ENCODE data around the gene TMUB1. TPM values are rescaled to one million over a fixed set of nuclear protein-coding genes. Genes with fewer than 3 reads are reported as not detected.

TMUB1 gene
- total RNA-seq, 4 donors from 2014 or later, result 58.5 to 61.7 (median 60.4) TPM

- intact Hi-C loops (cut with DNase I; ENCODE audit: low total_unique reads), result loop anchor here (5.0 to 10.0 kb wide), 2 partner anchors 84 to 216 kb away; partner anchors contain the start of gene ABCB8
- TF ChIP-seq CTCF (IDR thresholded peaks at IDR 0.05) (peak in 1 of 3 donors; percentile 33), POLR2A (IDR thresholded peaks at IDR 0.05) (no peak)
- DNase-seq (ENCODE audit: low spot score in 2 of 2), result peak; percentile 76 to 96
- H3K4me3 ChIP-seq (ENCODE audit: low read depth, poor library complexity, severe bottlenecking), result no peak overlapping the region
- 27 to 43% methylated on average over 14 to 20 of the region's 20 CpGs for WGBS, 2 donors
Measured at GRCh38 chr7:151110941-151111645, 27.8 kb upstream of the TMUB1 start.

- TF ChIP-seq CTCF (IDR thresholded peaks at IDR 0.05) (no peak), POLR2A (IDR thresholded peaks at IDR 0.05) (no peak)
- intact Hi-C loops (cut with DNase I; ENCODE audit: low total_unique reads), result loop anchor here (5.0 to 10.0 kb wide), 2 partner anchors 83 to 216 kb away; partner anchors contain the start of gene ABCB8
- no peak overlapping the region for H3K4me3 ChIP-seq (ENCODE audit: low read depth, poor library complexity, severe bottlenecking)
- DNase-seq (ENCODE audit: low spot score in 2 of 2), result no peak
- 63 to 64% methylated on average over 11 of the region's 11 CpGs for WGBS, 2 donors
Measured at GRCh38 chr7:151110236-151110940, 27.1 kb upstream of the TMUB1 start.

- H3K4me3 ChIP-seq (ENCODE audit: low read depth, poor library complexity, severe bottlenecking), result no peak overlapping the region
- TF ChIP-seq POLR2A (IDR thresholded peaks at IDR 0.05) (no peak), CTCF (IDR thresholded peaks at IDR 0.05) (no peak)
- no peak for DNase-seq (ENCODE audit: low spot score in 2 of 2)
- intact Hi-C loops (cut with DNase I; ENCODE audit: low total_unique reads), result loop anchor here (5.0 to 10.0 kb wide), 2 partner anchors 82 to 215 kb away; partner anchors contain the start of gene ABCB8
- WGBS, 2 donors, result 61 to 65% methylated on average over 14 to 15 of the region's 15 CpGs
Measured at GRCh38 chr7:151109094-151110048, 26.1 kb upstream of the TMUB1 start.

GRCh38 chr7:151107882-151108281 is 24.6 kb upstream of the TMUB1 start:
- intact Hi-C loops (cut with DNase I; ENCODE audit: low total_unique reads), result no loop called here

More at GRCh38 chr7:151107882-151108281, 24.6 kb upstream of the TMUB1 start:
- no peak for DNase-seq (ENCODE audit: low spot score in 2 of 2)
- H3K4me3 ChIP-seq (ENCODE audit: low read depth, poor library complexity, severe bottlenecking), result no peak overlapping the region
- TF ChIP-seq POLR2A (IDR thresholded peaks at IDR 0.05) (no peak), CTCF (IDR thresholded peaks at IDR 0.05) (no peak)
- 88 to 90% methylated on average over 8 to 10 of the region's 10 CpGs for WGBS, 2 donors

All from lower leg skin (tissue), 4 donors.